ENCODE data around the gene ECPAS. TPM values are rescaled to one million over a fixed set of nuclear protein-coding genes. Genes with fewer than 3 reads are reported as not detected.

Gene ECPAS
- total RNA-seq, 1 experiment from 2014 or later, result 106 TPM

DNA sequence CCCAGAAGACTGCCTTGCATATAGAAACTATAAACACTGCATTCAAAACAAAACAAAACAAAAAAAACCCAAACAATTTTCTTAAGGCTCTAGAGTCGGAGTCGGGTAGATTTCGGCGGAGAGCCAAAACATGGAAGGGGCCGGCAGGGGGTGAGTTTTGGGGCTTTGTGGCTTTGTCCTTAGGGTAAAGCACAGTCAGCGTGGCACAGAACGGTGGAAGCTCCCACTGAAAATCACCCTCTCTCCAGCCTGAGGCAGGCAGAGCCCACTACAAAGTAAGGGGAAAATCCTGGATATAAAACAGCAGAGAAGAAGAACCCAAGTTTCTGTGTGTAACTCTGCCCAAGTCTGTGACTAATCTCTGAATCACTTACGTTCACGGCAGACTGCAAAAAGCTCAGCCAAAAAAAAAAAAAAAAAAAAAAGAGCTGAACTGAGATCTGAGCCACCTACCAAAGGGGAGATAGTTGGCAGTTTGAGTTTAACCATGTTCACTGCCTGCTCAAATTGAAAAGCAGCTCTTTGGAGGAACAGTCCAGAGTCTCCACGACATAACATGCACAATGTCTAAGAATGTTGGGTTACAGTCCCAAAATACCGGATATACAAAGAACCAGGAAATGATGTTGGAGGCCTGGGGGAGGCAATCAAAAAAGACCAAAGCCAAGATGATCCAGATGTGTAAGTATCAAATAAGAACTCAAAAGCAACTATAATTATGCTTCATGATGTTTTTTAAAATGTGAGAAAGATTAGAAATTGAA, 127.5 kb downstream of the ECPAS start:
- H3K9me3 ChIP-seq (ENCODE audit: control insufficient read depth, low read depth, low read length), result no peaks in the 10 kb centered on the region
- no peak overlapping the region for H2BK20ac ChIP-seq (ENCODE audit: low read depth, low read length, poor library complexity, severe bottlenecking)
- H3K79me1 ChIP-seq (ENCODE audit: insufficient read depth, low read depth, low read length, poor library complexity, severe bottlenecking), result no peaks in the 10 kb centered on the region
- H3K36me3 Mint-ChIP-seq (ENCODE audit: insufficient read depth in 1 of 3, low read depth in 3 of 3), result peaks cover 0 to 10% (median 2%) of the 10 kb centered on the region in 3 experiments; a peak in 2 of 7 replicates
- H3K4me2 ChIP-seq (ENCODE audit: insufficient read depth, insufficient read length, low read length), result no peak overlapping the region
- no peaks in the 10 kb centered on the region; the same call in 1 of the 2 replicates for H3K27me3 Mint-ChIP-seq (ENCODE audit: low read depth)
- H2BK120ac ChIP-seq (ENCODE audit: low read depth, low read length, poor library complexity, severe bottlenecking), result no peak overlapping the region
- no peak overlapping the region for H2BK15ac ChIP-seq (ENCODE audit: low read depth, low read length)
- no peak overlapping the region for H2AK5ac ChIP-seq (ENCODE audit: insufficient read length, low read length)
- H3K9ac ChIP-seq (ENCODE audit: extremely low read depth, insufficient read length, low read length), result no peak overlapping the region
- H2BK12ac ChIP-seq (ENCODE audit: insufficient read length, low read depth, low read length), result no peak overlapping the region
- no peaks in the 10 kb centered on the region for H3K4me1 ChIP-seq (ENCODE audit: insufficient read depth, low read length)
- peaks cover 6% of the 10 kb centered on the region in 2 experiments for H3K4me1 Mint-ChIP-seq
- no peak overlapping the region for H2BK5ac ChIP-seq (ENCODE audit: insufficient read length, low read length)
- no peak overlapping the region for H3K4me3 Mint-ChIP-seq
- no CpG with 5 or more reads among the region's 11 CpGs for WGBS (ENCODE audit: extremely low coverage, insufficient read length, low lambda C conversion rate)
- H4K8ac ChIP-seq (replicated peaks; ENCODE audit: insufficient read length, low read depth, low read length), result no peak overlapping the region
- H3K23me2 ChIP-seq (ENCODE audit: insufficient read length, low read depth, low read length, poor library complexity, severe bottlenecking), result no peaks in the 10 kb centered on the region
- H3T11ph ChIP-seq (ENCODE audit: low read length), result no peak overlapping the region
- no peak overlapping the region for H3K4ac ChIP-seq (ENCODE audit: low read depth, low read length)
- H2AFZ ChIP-seq (ENCODE audit: low read length), result no peak overlapping the region
- H3K14ac ChIP-seq (ENCODE audit: insufficient read depth, low read length), result no peak overlapping the region
- H3K79me2 ChIP-seq (ENCODE audit: insufficient read depth, low read length), result no peaks in the 10 kb centered on the region
- H4K5ac ChIP-seq (ENCODE audit: insufficient read length, low read depth, low read length), result no peak overlapping the region
- no peaks in the 10 kb centered on the region for H3K27me3 ChIP-seq (ENCODE audit: insufficient read depth, low read length)
- DNase-seq, result no peak
- peak overlapping the region in 1 of 3 experiments; percentile 36; a peak in 1 of 7 replicates for H3K27ac Mint-ChIP-seq
- TF ChIP-seq, protein P1, sequence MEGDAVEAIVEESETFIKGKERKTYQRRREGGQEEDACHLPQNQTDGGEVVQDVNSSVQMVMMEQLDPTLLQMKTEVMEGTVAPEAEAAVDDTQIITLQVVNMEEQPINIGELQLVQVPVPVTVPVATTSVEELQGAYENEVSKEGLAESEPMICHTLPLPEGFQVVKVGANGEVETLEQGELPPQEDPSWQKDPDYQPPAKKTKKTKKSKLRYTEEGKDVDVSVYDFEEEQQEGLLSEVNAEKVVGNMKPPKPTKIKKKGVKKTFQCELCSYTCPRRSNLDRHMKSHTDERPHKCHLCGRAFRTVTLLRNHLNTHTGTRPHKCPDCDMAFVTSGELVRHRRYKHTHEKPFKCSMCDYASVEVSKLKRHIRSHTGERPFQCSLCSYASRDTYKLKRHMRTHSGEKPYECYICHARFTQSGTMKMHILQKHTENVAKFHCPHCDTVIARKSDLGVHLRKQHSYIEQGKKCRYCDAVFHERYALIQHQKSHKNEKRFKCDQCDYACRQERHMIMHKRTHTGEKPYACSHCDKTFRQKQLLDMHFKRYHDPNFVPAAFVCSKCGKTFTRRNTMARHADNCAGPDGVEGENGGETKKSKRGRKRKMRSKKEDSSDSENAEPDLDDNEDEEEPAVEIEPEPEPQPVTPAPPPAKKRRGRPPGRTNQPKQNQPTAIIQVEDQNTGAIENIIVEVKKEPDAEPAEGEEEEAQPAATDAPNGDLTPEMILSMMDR (conservative IDR thresholded peaks at IDR 0.05), result no peak
- no peak overlapping the region for H3K56ac ChIP-seq (ENCODE audit: insufficient read length, low read depth, low read length)
- H3K27ac ChIP-seq (ENCODE audit: insufficient read length, low read depth, low read length), result no peak overlapping the region
- no peak overlapping the region for H3K18ac ChIP-seq (ENCODE audit: insufficient read length, low read depth, low read length)
- H4K91ac ChIP-seq (ENCODE audit: insufficient read length, low read depth, low read length), result no peak overlapping the region
- H3K23ac ChIP-seq (ENCODE audit: insufficient read length, low read depth, low read length), result no peak overlapping the region
- H3K9me3 Mint-ChIP-seq, result no peaks in the 10 kb centered on the region
- no peaks in the 10 kb centered on the region for H4K20me1 ChIP-seq (ENCODE audit: control insufficient read depth, insufficient read depth, insufficient read length)
